GM10248 (cell line): ENCODE measurements around the gene ZNF438.

Experiments used
- CTCF ChIA-PET: fragments of 300-600 bp; sonication (Branson Sonifier 250); formaldehyde crosslinking; extraction: SDS; loops from one replicate; lab custom pipeline; 2021; ENCODE audit warnings: antibody characterized with exemption; lab: Yijun Ruan, JAX
- POLR2A ChIA-PET: fragments of 350-650 bp; sonication (Branson Sonifier 250); formaldehyde crosslinking; extraction: SDS; loops from one replicate; lab custom pipeline; 2020; ENCODE audit warnings: antibody characterized with exemption; lab: Yijun Ruan, JAX
- DNase-seq: peaks from one replicate; pipeline ENCODE4 v3.0.0; 2012; ENCODE audit errors: extremely low spot score
- TF ChIP-seq, protein P1 (sequence below): IDR thresholded peaks from 2 replicates; pipeline ENCODE4 v1.5.1; 2012; ENCODE audit warnings: mild to moderate bottlenecking, low read depth; ENCODE audit errors: extremely low read depth, missing control alignments, control extremely low read depth

ZNF438 gene

DNA sequence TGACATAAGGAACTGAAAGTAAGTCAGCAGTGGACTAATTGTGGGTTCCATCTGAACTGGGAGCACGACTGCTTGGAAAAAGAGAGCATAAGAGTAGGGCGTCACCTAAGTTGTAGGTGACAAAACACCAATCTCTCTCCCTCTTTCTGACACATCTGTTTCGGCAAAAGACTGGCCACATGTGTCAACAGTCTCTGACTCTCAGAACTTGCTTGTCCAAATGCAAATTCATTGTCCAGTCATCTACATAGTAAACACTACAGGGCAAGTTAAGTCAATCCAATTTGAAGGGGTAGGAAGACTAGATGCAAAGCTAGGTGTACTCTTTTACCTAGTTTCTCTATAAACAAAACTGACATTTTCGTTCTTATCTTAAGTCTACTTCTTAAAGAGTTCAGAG lies 87.7 kb downstream of the ZNF438 start:
- ChIA-PET POLR2A (no interaction called here), CTCF (no interaction called here)
- DNase-seq, result no peak
- TF ChIP-seq, protein P1, sequence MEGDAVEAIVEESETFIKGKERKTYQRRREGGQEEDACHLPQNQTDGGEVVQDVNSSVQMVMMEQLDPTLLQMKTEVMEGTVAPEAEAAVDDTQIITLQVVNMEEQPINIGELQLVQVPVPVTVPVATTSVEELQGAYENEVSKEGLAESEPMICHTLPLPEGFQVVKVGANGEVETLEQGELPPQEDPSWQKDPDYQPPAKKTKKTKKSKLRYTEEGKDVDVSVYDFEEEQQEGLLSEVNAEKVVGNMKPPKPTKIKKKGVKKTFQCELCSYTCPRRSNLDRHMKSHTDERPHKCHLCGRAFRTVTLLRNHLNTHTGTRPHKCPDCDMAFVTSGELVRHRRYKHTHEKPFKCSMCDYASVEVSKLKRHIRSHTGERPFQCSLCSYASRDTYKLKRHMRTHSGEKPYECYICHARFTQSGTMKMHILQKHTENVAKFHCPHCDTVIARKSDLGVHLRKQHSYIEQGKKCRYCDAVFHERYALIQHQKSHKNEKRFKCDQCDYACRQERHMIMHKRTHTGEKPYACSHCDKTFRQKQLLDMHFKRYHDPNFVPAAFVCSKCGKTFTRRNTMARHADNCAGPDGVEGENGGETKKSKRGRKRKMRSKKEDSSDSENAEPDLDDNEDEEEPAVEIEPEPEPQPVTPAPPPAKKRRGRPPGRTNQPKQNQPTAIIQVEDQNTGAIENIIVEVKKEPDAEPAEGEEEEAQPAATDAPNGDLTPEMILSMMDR, result no peak

DNA sequence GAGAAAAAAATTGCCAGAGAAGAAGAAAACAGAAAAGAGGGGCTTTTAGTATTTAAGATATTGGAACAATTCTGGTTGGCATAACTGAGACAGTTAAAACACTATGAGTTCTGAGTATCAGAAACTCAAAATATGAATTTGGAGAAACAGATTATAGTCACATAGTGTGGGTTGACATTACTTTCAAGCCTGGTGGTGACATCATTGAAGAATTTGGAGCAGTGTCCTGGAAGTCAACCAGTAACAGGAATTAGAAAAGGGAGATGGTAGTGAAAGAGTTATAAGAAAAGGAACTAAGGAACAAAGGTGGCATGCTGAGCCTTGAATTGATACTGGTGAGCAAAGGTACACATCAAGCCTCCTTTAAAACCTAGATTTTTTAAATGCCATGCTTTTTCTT lies 88.2 kb downstream of the ZNF438 start:
- CTCF ChIA-PET, result no interaction called here
- DNase-seq, result no peak
- TF ChIP-seq, protein P1, result no peak
- POLR2A ChIA-PET, result no interaction called here

DNA sequence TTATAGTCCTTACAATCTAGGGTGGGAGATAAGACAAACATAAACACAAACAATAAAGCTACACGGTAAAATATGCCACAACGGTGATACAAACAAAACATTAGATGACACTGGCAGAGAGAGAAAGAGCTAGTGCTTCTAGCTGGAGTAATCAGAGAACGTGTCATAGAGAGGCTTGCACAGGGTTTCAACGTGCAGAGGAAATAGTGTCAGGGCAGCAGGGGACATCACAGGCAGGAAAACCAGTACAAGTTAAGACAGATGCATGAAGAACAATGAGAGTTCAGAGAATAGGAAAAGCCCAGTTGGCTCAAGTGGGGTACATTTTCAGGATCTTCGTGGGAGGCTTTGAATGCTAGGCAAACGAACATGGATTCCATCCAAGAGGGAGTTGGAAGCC lies 91.4 kb downstream of the ZNF438 start:
- ChIA-PET CTCF (no interaction called here), POLR2A (no interaction called here)
- TF ChIP-seq, protein P1, result no peak
- DNase-seq, result no peak

DNA sequence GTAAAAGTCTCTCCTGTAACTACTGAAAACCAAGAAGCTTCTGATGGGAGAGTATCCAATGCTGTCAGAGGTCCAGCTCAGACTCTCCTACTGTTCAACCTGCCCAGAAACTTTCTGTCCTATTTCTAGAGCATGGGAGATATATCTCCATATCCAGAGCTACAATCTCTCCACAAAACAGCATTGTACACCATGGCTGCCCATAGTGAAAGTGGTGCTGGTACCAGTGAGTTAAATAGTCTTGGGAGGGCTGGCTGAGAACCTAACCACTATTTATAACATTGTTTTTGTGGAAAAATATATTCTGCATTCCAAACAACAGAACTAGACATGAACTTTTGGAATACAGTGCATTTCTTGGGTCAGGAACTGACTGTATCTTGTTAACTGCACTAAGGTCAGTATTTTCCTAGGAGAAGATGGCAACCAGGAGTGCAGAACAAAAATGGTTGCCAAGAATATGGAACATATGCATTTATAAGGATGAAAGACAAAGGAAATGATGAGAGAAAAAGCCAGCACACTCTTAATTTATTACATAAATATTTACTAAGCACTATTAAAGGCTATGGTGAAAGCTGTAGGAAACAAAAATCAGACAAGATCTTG lies 91.9 kb downstream of the ZNF438 start:
- DNase-seq, result no peak
- CTCF ChIA-PET, result no interaction called here
- TF ChIP-seq, protein P1, result no peak
- POLR2A ChIA-PET, result no interaction called here

DNA sequence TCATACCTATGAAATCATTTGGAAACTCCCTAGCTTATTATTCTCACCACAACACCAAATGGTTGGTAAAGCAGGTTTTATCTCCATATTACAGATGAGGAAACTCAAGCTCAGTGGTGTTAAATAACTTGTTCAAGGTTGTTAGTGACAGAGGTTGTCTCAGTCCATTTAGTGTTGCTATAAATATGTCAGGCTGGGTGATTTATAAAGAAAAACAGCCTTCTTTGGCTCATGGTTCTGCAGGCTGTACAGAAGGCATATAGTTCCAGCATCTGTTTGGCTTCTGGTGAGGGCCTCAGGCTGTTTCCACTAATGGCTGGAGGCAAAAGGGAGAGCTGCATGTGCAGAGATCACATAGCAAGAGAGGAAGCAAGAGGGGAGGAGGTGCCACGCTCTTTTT lies 96.6 kb downstream of the ZNF438 start:
- no peak for DNase-seq
- POLR2A ChIA-PET, result no interaction called here
- TF ChIP-seq, protein P1, result no peak
- CTCF ChIA-PET, result interaction anchor here (1.2 kb wide), 1 partner anchor 9 kb away, joined by 3 read pairs; no protein-coding TSS in a partner anchor

DNA sequence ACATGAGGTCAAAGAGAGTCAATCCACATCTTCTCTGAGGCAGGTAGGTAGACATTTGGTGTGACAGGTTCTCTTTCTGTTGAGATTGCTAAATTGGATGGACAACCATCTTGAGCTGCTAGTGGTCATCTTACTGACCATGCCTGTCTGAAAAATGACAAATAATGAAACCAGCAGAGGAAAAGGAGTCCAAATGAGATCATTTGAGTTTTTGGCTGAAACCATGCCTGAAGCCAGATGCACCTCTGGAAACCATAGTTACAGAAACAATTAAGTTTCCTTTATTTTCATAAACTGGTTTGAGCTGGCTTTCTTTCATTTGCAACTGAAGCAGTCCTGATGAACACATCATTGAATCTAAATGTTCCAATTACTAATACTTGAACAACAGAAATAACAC lies 100.6 kb downstream of the ZNF438 start:
- CTCF ChIA-PET, result interaction anchor here (1.3 kb wide), 1 partner anchor 243 kb away, joined by 3 read pairs; no protein-coding TSS in a partner anchor
- TF ChIP-seq, protein P1, result no peak
- DNase-seq, result peak; percentile 15
- POLR2A ChIA-PET, result no interaction called here
